Measurements from ENCODE around the gene CDC23. TPM values are rescaled to one million over a fixed set of nuclear protein-coding genes. Genes with fewer than 3 reads are reported as not detected.
A peak's percentile ranks its signal among the peaks of the same experiment; 100 is the strongest.

The CDC23 gene
- total RNA-seq, 1 donor from 2014 or later, result 34.2 TPM

- no peak overlapping the region for H3K4me3 Mint-ChIP-seq (ENCODE audit: unreplicated experiment)
- H3K27ac Mint-ChIP-seq (ENCODE audit: unreplicated experiment), result no peak overlapping the region
- Histone ChIP-seq H3K9ac (ENCODE audit: low read length) (no peak overlapping the region), H3K79me2 (ENCODE audit: insufficient read depth, low read length) (no peaks in the 10 kb centered on the region), H3K27ac (ENCODE audit: low read depth, low read length) (no peak overlapping the region), H3K4me2 (ENCODE audit: low read length) (no peak overlapping the region), H3K36me3 (ENCODE audit: insufficient read depth, low read length) (no peaks in the 10 kb centered on the region), H2AFZ (ENCODE audit: low read depth, low read length) (no peak overlapping the region), H3K4me1 (ENCODE audit: insufficient read depth, low read length) (peaks cover 11% of the 10 kb centered on the region), H3K4me3 (ENCODE audit: insufficient read depth, low read depth, low read length) (no peak overlapping the region), H3K27me3 (ENCODE audit: insufficient read depth, low read length) (no peaks in the 10 kb centered on the region), H3K9me3 (ENCODE audit: insufficient read depth, low read depth, low read length) (no peaks in the 10 kb centered on the region), H4K20me1 (ENCODE audit: insufficient read depth, low read length) (no peaks in the 10 kb centered on the region)
- no peak for FAIRE-seq
- no peaks in the 10 kb centered on the region for H3K36me3 Mint-ChIP-seq (ENCODE audit: low read depth, unreplicated experiment)
- no peak for DNase-seq (ENCODE audit: low read depth)
- H3K4me1 Mint-ChIP-seq (ENCODE audit: low read depth, unreplicated experiment), result peaks cover 13% of the 10 kb centered on the region
- H3K9me3 Mint-ChIP-seq (ENCODE audit: unreplicated experiment), result peaks cover 2% of the 10 kb centered on the region
- TF ChIP-seq CTCF (IDR thresholded peaks at IDR 0.05; ENCODE audit: insufficient read depth, low read depth, low read length) (no peak), EZH2 (IDR thresholded peaks at IDR 0.05; ENCODE audit: insufficient read depth, low read length) (no peak)
- H3K27me3 Mint-ChIP-seq (ENCODE audit: low read depth, unreplicated experiment), result peaks cover 2% of the 10 kb centered on the region
Observed at GRCh38 chr5:138233280-138233679, 20.2 kb upstream of the CDC23 start.

GRCh38 chr5:138230981-138231589, 18.0 kb upstream of the CDC23 start:
- Histone ChIP-seq H3K9me3 (ENCODE audit: insufficient read depth, low read depth, low read length) (no peaks in the 10 kb centered on the region), H3K27ac (ENCODE audit: low read depth, low read length) (peak overlapping the region; percentile 5), H3K4me2 (ENCODE audit: low read length) (peak overlapping the region; percentile 47), H3K27me3 (ENCODE audit: insufficient read depth, low read length) (no peaks in the 10 kb centered on the region), H2AFZ (ENCODE audit: low read depth, low read length) (no peak overlapping the region), H3K9ac (ENCODE audit: low read length) (no peak overlapping the region), H3K4me3 (ENCODE audit: insufficient read depth, low read depth, low read length) (no peak overlapping the region), H4K20me1 (ENCODE audit: insufficient read depth, low read length) (no peaks in the 10 kb centered on the region), H3K79me2 (ENCODE audit: insufficient read depth, low read length) (no peaks in the 10 kb centered on the region), H3K36me3 (ENCODE audit: insufficient read depth, low read length) (no peaks in the 10 kb centered on the region), H3K4me1 (ENCODE audit: insufficient read depth, low read length) (peaks cover 11% of the 10 kb centered on the region)
- Mint-ChIP-seq H3K9me3 (ENCODE audit: unreplicated experiment) (peaks cover 4% of the 10 kb centered on the region), H3K4me1 (ENCODE audit: low read depth, unreplicated experiment) (peaks cover 13% of the 10 kb centered on the region), H3K27me3 (ENCODE audit: low read depth, unreplicated experiment) (peaks cover 2% of the 10 kb centered on the region), H3K27ac (ENCODE audit: unreplicated experiment) (peak overlapping the region; percentile 23), H3K4me3 (ENCODE audit: unreplicated experiment) (no peak overlapping the region), H3K36me3 (ENCODE audit: low read depth, unreplicated experiment) (peaks cover under 1% of the 10 kb centered on the region)
- FAIRE-seq (no peak), DNase-seq (ENCODE audit: low read depth) (peak; percentile 68)
- no peak for TF ChIP-seq CTCF (IDR thresholded peaks at IDR 0.05; ENCODE audit: insufficient read depth, low read depth, low read length)
- TF ChIP-seq EZH2 (IDR thresholded peaks at IDR 0.05; ENCODE audit: insufficient read depth, low read length), result no peak

GRCh38 chr5:138230261-138230660, 17.1 kb upstream of the CDC23 start:
- no peaks in the 10 kb centered on the region for H3K9me3 ChIP-seq (ENCODE audit: insufficient read depth, low read depth, low read length)
- Mint-ChIP-seq H3K27me3 (ENCODE audit: low read depth, unreplicated experiment) (peaks cover 2% of the 10 kb centered on the region), H3K36me3 (ENCODE audit: low read depth, unreplicated experiment) (peaks cover 2% of the 10 kb centered on the region), H3K9me3 (ENCODE audit: unreplicated experiment) (peaks cover 9% of the 10 kb centered on the region), H3K4me1 (ENCODE audit: low read depth, unreplicated experiment) (peaks cover 13% of the 10 kb centered on the region), H3K4me3 (ENCODE audit: unreplicated experiment) (no peak overlapping the region), H3K27ac (ENCODE audit: unreplicated experiment) (peak overlapping the region; percentile 59)
- no peak overlapping the region for H3K9ac ChIP-seq (ENCODE audit: low read length)
- H3K27me3 ChIP-seq (ENCODE audit: insufficient read depth, low read length), result no peaks in the 10 kb centered on the region
- H3K36me3 ChIP-seq (ENCODE audit: insufficient read depth, low read length), result no peaks in the 10 kb centered on the region
- H3K79me2 ChIP-seq (ENCODE audit: insufficient read depth, low read length), result no peaks in the 10 kb centered on the region
- H2AFZ ChIP-seq (ENCODE audit: low read depth, low read length), result no peak overlapping the region
- H3K4me2 ChIP-seq (ENCODE audit: low read length), result peak overlapping the region; percentile 47
- peaks cover 11% of the 10 kb centered on the region for H3K4me1 ChIP-seq (ENCODE audit: insufficient read depth, low read length)
- no peaks in the 10 kb centered on the region for H4K20me1 ChIP-seq (ENCODE audit: insufficient read depth, low read length)
- no peak for TF ChIP-seq CTCF (IDR thresholded peaks at IDR 0.05; ENCODE audit: insufficient read depth, low read depth, low read length)
- no peak for TF ChIP-seq EZH2 (IDR thresholded peaks at IDR 0.05; ENCODE audit: insufficient read depth, low read length)
- peak; percentile 26 for DNase-seq (ENCODE audit: low read depth)
- H3K27ac ChIP-seq (ENCODE audit: low read depth, low read length), result no peak overlapping the region
- no peak for FAIRE-seq
- H3K4me3 ChIP-seq (ENCODE audit: insufficient read depth, low read depth, low read length), result no peak overlapping the region

Data from astrocyte (in vitro differentiated cells and primary cell).